Gastrocnemius medialis (tissue), 4 donors: ENCODE measurements around the gene GNAI3.

Experiments used
- CTCF ChIP-seq, 5 experiments: fragments of 450-650 bp in 3 of 5; fragments of 200-600 bp in 2 of 5; sonication (generic) in 2 of 5; IDR thresholded peaks in 4 of 5; conservative IDR thresholded peaks in 1 of 5; 1 replicate in 4 of 5; 2 replicates in 1 of 5; pipeline ENCODE4 v1.5.1; 2016 to 2019; ENCODE audit warnings: antibody characterized with exemption in 5 of 5, mild to moderate bottlenecking in 3 of 5, moderate library complexity in 3 of 5
- POLR2A ChIP-seq, 2 donors: fragments of 450-650 bp; IDR thresholded peaks; one replicate each; pipeline ENCODE4 v1.6.1; 2017; ENCODE audit warnings: antibody characterized with exemption in 2 of 2, mild to moderate bottlenecking in 2 of 2, moderate library complexity in 2 of 2

GRCh38 chr1:109625601-109626560, 77.5 kb downstream of the GNAI3 start:
- TF ChIP-seq CTCF (IDR thresholded peaks at IDR 0.05 in 4 of 5, conservative IDR thresholded peaks at IDR 0.05 in 1 of 5), result no peak
- TF ChIP-seq POLR2A (IDR thresholded peaks at IDR 0.05), result no peak
